ENCODE data around the gene CPLX4. TPM values are rescaled to one million over a fixed set of nuclear protein-coding genes. Genes with fewer than 3 reads are reported as not detected.

CPLX4 gene
- total RNA-seq, 2 experiments from 2014 or later = not detected

GRCh38 chr18:59300676-59301285 is 17.7 kb downstream of the CPLX4 start:
- DNase-seq (peak; percentile 28), ATAC-seq (peak; percentile 98)
- Mint-ChIP-seq H3K4me3 (no peak overlapping the region), H3K4me1 (ENCODE audit: low read depth) (peaks cover 3% of the 10 kb centered on the region), H3K27me3 (peaks cover 13% of the 10 kb centered on the region), H3K36me3 (ENCODE audit: low read depth) (no peaks in the 10 kb centered on the region), H3K27ac (no peak overlapping the region), H3K9me3 (no peaks in the 10 kb centered on the region)
- no peak for TF ChIP-seq CTCF (IDR thresholded peaks at IDR 0.05)
- intact Hi-C loops (cut with micrococcal nuclease) = no loop called here
- POLR2A ChIA-PET = no interaction called here
- CTCF ChIA-PET = interaction anchor here (1.8 to 2.1 kb wide), 3 partner anchors 52 to 159 kb away, joined by 6 to 12 read pairs (median 7); no protein-coding TSS in a partner anchor

GRCh38 chr18:59298871-59299270 is 19.6 kb downstream of the CPLX4 start:
- Mint-ChIP-seq H3K36me3 (ENCODE audit: low read depth) (no peaks in the 10 kb centered on the region), H3K27me3 (peaks cover 15% of the 10 kb centered on the region), H3K27ac (no peak overlapping the region), H3K4me1 (ENCODE audit: low read depth) (peaks cover 3% of the 10 kb centered on the region), H3K9me3 (no peaks in the 10 kb centered on the region), H3K4me3 (no peak overlapping the region)
- CTCF ChIA-PET = no interaction called here
- POLR2A ChIA-PET = no interaction called here
- TF ChIP-seq CTCF (IDR thresholded peaks at IDR 0.05) = no peak
- DNase-seq (no peak), ATAC-seq (no peak)
- intact Hi-C loops (cut with micrococcal nuclease) = no loop called here

- intact Hi-C loops (cut with micrococcal nuclease) = no loop called here
- no peak overlapping the region for H3K27ac Mint-ChIP-seq
- H3K36me3 Mint-ChIP-seq (ENCODE audit: low read depth) = no peaks in the 10 kb centered on the region
- POLR2A ChIA-PET = no interaction called here
- H3K9me3 Mint-ChIP-seq = no peaks in the 10 kb centered on the region
- no peak overlapping the region for H3K4me3 Mint-ChIP-seq
- H3K4me1 Mint-ChIP-seq (ENCODE audit: low read depth) = no peaks in the 10 kb centered on the region
- ATAC-seq (no peak), DNase-seq (no peak)
- no peak for TF ChIP-seq CTCF (IDR thresholded peaks at IDR 0.05)
- H3K27me3 Mint-ChIP-seq = peaks cover 29% of the 10 kb centered on the region
- CTCF ChIA-PET = interaction anchor here (1.0 to 1.3 kb wide), 2 partner anchors 44 to 109 kb away, joined by 3 to 4 read pairs; no protein-coding TSS in a partner anchor
Observed at GRCh38 chr18:59293317-59293716, 25.1 kb downstream of the CPLX4 start.

GRCh38 chr18:59286341-59286740 is 32.1 kb downstream of the CPLX4 start:
- TF ChIP-seq CTCF (IDR thresholded peaks at IDR 0.05) = no peak
- H3K4me3 Mint-ChIP-seq = no peak overlapping the region
- CTCF ChIA-PET = interaction anchor here (1.0 to 1.2 kb wide), 2 partner anchors 21 to 37 kb away, joined by 3 to 5 read pairs; no protein-coding TSS in a partner anchor
- DNase-seq (no peak), ATAC-seq (no peak)
- H3K27me3 Mint-ChIP-seq = peaks cover 34% of the 10 kb centered on the region
- H3K27ac Mint-ChIP-seq = no peak overlapping the region
- intact Hi-C loops (cut with micrococcal nuclease) = no loop called here
- no peaks in the 10 kb centered on the region for H3K4me1 Mint-ChIP-seq (ENCODE audit: low read depth)
- H3K9me3 Mint-ChIP-seq = no peaks in the 10 kb centered on the region
- no peaks in the 10 kb centered on the region for H3K36me3 Mint-ChIP-seq (ENCODE audit: low read depth)
- POLR2A ChIA-PET = no interaction called here

GRCh38 chr18:59282341-59282740 is 36.1 kb downstream of the CPLX4 start:
- H3K4me1 Mint-ChIP-seq (ENCODE audit: low read depth) = no peaks in the 10 kb centered on the region
- DNase-seq = no peak
- no peak overlapping the region for H3K4me3 Mint-ChIP-seq
- peaks cover 39% of the 10 kb centered on the region for H3K27me3 Mint-ChIP-seq
- intact Hi-C loops (cut with micrococcal nuclease) = no loop called here
- CTCF ChIA-PET = no interaction called here
- POLR2A ChIA-PET = interaction anchor here (0.8 kb wide), 1 partner anchor 9 kb away, joined by 3 read pairs; the partner anchor contains the start of gene RAX
- H3K9me3 Mint-ChIP-seq = no peaks in the 10 kb centered on the region
- H3K36me3 Mint-ChIP-seq (ENCODE audit: low read depth) = no peaks in the 10 kb centered on the region
- no peak for TF ChIP-seq CTCF (IDR thresholded peaks at IDR 0.05)
- ATAC-seq = no peak
- H3K27ac Mint-ChIP-seq = no peak overlapping the region

All from activated CD8-positive, alpha-beta T cell treated with anti-CD3 and anti-CD28 coated beads for 36 hours (primary cell).